Measurements from ENCODE around the gene MRPL54.

The MRPL54 gene

DNA sequence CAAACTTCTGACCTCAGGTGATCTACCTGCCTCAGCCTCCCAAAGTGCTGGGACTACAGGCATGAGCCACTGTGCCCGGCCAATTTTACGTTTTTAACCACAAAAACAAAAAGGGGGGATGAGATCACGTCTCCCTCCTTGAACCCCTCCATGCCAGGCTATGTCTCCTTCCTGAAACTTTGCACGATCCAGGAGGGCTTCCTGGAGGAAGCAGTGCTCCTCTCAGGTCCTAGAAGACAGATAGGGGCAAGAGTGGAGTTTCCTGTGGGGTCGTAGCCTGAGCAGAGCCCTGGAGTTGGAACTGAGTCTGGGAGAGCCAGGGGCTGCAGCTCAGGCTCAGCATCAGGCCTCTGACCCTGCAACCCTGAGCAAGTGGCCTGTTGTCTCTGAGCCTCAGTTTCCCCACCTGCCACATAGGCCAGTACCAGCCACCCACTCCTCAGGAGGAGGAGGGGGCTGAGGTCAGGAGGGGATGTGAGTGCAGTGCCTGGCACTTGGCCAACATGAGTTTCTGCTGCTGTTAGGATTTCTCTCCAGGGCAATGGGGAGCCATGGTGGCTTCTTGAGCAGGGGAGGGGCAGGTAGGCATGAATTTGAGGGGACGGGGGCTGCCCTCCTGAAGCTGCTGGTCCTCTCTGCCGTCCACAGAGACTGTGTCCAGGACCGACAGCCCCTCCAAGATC is 17.0 kb upstream of the MRPL54 start:
- peaks cover 0 to 4% of the 10 kb centered on the region in 2 donors for H3K27me3 ChIP-seq
- H3K36me3 ChIP-seq, result peaks cover 8 to 16% (median 10%) of the 10 kb centered on the region in 3 donors
- no peaks in the 10 kb centered on the region for H3K4me1 ChIP-seq
- H3K27ac ChIP-seq, result no peak overlapping the region
- intact Hi-C loops (cut with DNase I; ENCODE audit: low total_unique reads), result no loop called here
- H3K4me3 ChIP-seq, result no peak overlapping the region
- H3K9me3 ChIP-seq, result no peaks in the 10 kb centered on the region
- TF ChIP-seq, protein P1, sequence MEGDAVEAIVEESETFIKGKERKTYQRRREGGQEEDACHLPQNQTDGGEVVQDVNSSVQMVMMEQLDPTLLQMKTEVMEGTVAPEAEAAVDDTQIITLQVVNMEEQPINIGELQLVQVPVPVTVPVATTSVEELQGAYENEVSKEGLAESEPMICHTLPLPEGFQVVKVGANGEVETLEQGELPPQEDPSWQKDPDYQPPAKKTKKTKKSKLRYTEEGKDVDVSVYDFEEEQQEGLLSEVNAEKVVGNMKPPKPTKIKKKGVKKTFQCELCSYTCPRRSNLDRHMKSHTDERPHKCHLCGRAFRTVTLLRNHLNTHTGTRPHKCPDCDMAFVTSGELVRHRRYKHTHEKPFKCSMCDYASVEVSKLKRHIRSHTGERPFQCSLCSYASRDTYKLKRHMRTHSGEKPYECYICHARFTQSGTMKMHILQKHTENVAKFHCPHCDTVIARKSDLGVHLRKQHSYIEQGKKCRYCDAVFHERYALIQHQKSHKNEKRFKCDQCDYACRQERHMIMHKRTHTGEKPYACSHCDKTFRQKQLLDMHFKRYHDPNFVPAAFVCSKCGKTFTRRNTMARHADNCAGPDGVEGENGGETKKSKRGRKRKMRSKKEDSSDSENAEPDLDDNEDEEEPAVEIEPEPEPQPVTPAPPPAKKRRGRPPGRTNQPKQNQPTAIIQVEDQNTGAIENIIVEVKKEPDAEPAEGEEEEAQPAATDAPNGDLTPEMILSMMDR (IDR thresholded peaks at IDR 0.05), result no peak
- no peak for DNase-seq

DNA sequence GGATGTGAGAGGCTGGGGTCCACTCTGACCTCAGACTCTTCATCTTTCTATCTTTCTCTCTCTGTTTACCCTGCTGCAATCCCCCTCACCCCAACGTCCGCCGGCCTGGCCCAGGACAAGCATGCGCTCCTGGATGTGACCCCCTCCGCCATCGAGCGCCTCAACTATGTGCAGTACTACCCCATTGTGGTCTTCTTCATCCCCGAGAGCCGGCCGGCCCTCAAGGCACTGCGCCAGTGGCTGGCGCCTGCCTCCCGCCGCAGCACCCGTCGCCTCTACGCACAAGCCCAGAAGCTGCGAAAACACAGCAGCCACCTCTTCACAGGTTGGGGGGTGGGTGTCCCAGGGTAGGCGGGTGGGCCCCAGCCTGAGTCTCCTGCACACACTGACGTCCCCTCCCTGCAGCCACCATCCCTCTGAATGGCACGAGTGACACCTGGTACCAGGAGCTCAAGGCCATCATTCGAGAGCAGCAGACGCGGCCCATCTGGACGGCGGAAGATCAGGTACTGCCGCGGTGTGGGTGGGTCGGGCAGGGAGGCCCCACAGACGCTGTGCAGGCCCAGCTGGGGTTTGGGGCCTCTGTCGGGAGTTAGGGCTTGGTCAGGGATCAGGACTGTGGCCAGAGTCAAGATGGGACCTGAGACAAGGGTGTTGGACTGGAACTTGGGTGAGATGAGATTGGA is 16.0 kb upstream of the MRPL54 start:
- Histone ChIP-seq H3K36me3 (peaks cover 18 to 25% (median 20%) of the 10 kb centered on the region in 3 donors), H3K4me1 (no peaks in the 10 kb centered on the region), H3K27ac (no peak overlapping the region), H3K27me3 (peaks cover 0 to 4% of the 10 kb centered on the region in 2 donors), H3K4me3 (no peak overlapping the region), H3K9me3 (no peaks in the 10 kb centered on the region)
- no peak for DNase-seq
- TF ChIP-seq, protein P1 (IDR thresholded peaks at IDR 0.05), result no peak
- intact Hi-C loops (cut with DNase I; ENCODE audit: low total_unique reads), result no loop called here

DNA sequence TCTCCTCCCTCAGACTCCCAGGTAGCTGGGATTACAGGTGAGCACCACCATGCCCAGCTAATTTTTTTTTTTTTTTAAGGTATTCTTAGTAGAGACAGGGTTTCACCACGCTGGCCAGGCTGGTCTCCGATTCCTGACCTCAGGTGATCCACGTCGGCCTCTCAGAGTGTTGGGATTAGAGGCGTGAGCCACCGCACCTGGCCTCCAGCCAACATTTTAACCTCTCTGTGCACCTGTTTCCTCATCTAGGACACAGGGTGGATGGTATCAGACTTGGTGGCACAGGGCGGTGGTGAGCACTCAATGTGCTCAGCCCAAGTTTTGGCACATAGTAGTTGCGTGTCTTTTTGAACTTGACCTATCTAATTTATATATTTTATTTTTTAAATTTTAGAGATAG is 13.5 kb upstream of the MRPL54 start:
- intact Hi-C loops (cut with DNase I; ENCODE audit: low total_unique reads), result no loop called here
- Histone ChIP-seq H3K4me3 (no peak overlapping the region), H3K36me3 (peaks cover 40 to 50% (median 44%) of the 10 kb centered on the region in 3 donors), H3K27ac (no peak overlapping the region), H3K4me1 (no peaks in the 10 kb centered on the region), H3K27me3 (peaks cover 0 to 4% of the 10 kb centered on the region in 2 donors), H3K9me3 (no peaks in the 10 kb centered on the region)
- TF ChIP-seq, protein P1 (IDR thresholded peaks at IDR 0.05), result no peak
- DNase-seq, result no peak

DNA sequence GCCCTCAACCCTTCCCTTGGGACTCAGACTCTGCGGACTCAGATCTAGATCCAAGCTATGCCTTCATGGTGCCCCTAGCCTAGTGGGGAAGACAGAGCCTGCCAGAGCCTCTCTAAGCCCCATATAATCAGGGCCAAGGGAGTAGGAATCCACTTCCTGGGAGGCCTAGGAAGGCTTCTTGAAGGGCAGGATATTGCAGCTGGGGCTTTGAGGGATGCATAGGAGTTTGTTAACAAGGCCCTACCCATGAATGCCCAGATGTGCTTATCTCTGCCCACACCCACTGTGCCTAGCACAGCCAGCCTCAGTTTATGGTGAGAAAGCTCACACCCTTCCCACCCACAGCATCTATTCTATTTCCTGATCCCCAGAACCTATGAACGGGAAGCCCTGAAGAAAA is 12.3 kb upstream of the MRPL54 start:
- Histone ChIP-seq H3K36me3 (peaks cover 45 to 61% (median 51%) of the 10 kb centered on the region in 3 donors), H3K4me3 (no peak overlapping the region), H3K27me3 (peaks cover 0 to 4% of the 10 kb centered on the region in 2 donors), H3K27ac (no peak overlapping the region), H3K9me3 (no peaks in the 10 kb centered on the region), H3K4me1 (no peaks in the 10 kb centered on the region)
- intact Hi-C loops (cut with DNase I; ENCODE audit: low total_unique reads), result no loop called here
- TF ChIP-seq, protein P1 (IDR thresholded peaks at IDR 0.05), result no peak
- no peak for DNase-seq

DNA sequence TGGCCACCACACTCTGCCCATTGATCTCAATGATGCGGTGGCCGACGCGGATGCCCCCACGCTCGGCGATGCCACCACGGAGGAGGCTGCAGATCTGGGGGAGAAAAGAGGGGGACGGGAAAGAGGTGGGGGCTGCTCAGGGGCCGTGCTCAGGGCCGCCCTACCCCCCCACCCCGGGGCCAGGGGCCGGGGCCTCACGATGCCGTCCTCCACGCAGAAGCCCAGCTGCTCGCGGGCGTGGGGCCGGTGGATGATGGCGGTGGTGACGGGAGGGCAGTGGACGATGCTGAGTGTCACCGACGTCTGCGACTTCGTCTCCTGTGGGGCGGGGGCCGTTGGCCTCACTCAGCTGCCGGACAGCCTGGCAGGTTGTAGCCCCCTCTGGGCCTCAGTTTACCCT is 11.2 kb upstream of the MRPL54 start:
- intact Hi-C loops (cut with DNase I; ENCODE audit: low total_unique reads), result no loop called here
- TF ChIP-seq, protein P1 (IDR thresholded peaks at IDR 0.05), result no peak
- no peak overlapping the region for H3K4me3 ChIP-seq

More for the DNA sequence above, 11.2 kb upstream of the MRPL54 start:
- Histone ChIP-seq H3K27me3 (peaks cover 0 to 4% of the 10 kb centered on the region in 2 donors), H3K4me1 (no peaks in the 10 kb centered on the region), H3K9me3 (no peaks in the 10 kb centered on the region), H3K36me3 (peaks cover 45 to 70% (median 51%) of the 10 kb centered on the region in 3 donors), H3K27ac (no peak overlapping the region)
- DNase-seq, result no peak

All from tibial artery (tissue), 4 donors.